T-helper 1 cell treated with Interleukin-12 subunit alpha and Interleukin-12 subunit beta and Interleukin-4 antibody, amounts not matched to agents 30 μg/mL and 1 μg/mL, for 36 hours (primary cell): ENCODE measurements around the gene REEP6.

ENCODE experiments used
- H3K27ac Mint-ChIP-seq: one replicate; pipeline ENCODE4 v1.8.0; 2021; ENCODE audit warnings: mild to moderate bottlenecking, mixed read lengths
- H3K27me3 Mint-ChIP-seq: one replicate; pipeline ENCODE4 v1.8.0; 2021; ENCODE audit warnings: low read depth, mixed read lengths
- H3K36me3 Mint-ChIP-seq: one replicate; pipeline ENCODE4 v1.8.0; 2021; ENCODE audit warnings: low read depth, mixed read lengths
- H3K4me1 Mint-ChIP-seq: one replicate; pipeline ENCODE4 v1.8.0; 2021; ENCODE audit warnings: low read depth, mixed read lengths
- H3K4me3 Mint-ChIP-seq: one replicate; pipeline ENCODE4 v1.8.0; 2021; ENCODE audit warnings: mild to moderate bottlenecking, moderate library complexity, mixed read lengths
- H3K9me3 Mint-ChIP-seq: one replicate; pipeline ENCODE4 v1.8.0; 2021; ENCODE audit warnings: mixed read lengths

REEP6 gene

DNA sequence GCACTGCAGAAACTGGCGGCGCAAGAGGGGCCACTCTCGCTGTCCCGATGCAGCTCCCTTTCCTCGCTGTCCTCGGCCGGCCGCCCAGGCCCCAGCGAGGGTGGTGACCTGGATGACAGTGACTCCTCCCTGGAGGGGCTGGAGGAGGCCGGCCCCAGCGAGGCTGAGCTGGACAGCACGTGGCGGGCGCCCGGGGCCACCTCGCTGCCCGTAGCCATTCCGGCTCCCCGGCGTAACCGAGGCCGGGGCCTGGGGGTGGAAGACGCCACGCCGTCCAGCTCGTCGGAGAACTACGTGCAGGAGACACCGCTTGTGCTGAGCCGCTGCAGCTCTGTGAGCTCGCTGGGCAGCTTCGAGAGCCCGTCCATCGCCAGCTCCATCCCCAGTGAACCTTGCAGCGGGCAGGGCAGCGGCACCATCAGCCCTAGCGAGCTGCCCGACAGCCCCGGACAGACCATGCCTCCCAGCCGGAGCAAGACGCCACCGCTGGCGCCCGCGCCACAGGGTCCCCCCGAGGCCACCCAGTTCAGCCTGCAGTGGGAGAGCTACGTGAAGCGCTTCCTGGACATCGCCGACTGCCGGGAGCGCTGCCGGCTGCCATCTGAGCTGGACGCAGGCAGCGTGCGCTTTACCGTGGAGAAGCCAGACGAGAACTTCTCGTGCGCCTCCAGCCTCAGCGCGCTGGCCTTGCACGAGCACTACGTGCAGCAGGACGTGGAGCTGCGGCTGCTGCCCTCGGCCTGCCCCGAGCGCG, 24.3 kb upstream of the REEP6 start:
- Mint-ChIP-seq H3K4me3 (no peak overlapping the region), H3K36me3 (no peaks in the 10 kb centered on the region), H3K27ac (no peak overlapping the region), H3K27me3 (peaks cover 4% of the 10 kb centered on the region), H3K4me1 (peaks cover 2% of the 10 kb centered on the region), H3K9me3 (no peaks in the 10 kb centered on the region)

DNA sequence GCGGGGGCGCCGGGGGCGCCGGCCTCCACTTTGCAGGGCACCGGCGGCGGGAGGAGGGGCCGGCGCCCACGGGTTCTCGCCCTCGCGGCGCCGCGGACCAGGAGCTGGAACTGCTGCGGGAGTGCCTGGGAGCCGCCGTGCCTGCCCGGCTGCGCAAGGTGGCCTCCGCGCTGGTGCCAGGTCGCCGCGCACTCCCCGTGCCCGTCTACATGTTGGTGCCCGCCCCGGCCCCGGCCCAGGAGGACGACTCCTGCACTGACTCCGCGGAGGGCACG, 23.8 kb upstream of the REEP6 start:
- H3K27ac Mint-ChIP-seq: no peak overlapping the region
- no peaks in the 10 kb centered on the region for H3K9me3 Mint-ChIP-seq
- peaks cover 2% of the 10 kb centered on the region for H3K4me1 Mint-ChIP-seq
- no peak overlapping the region for H3K4me3 Mint-ChIP-seq
- H3K36me3 Mint-ChIP-seq: no peaks in the 10 kb centered on the region
- H3K27me3 Mint-ChIP-seq: peaks cover 4% of the 10 kb centered on the region

DNA sequence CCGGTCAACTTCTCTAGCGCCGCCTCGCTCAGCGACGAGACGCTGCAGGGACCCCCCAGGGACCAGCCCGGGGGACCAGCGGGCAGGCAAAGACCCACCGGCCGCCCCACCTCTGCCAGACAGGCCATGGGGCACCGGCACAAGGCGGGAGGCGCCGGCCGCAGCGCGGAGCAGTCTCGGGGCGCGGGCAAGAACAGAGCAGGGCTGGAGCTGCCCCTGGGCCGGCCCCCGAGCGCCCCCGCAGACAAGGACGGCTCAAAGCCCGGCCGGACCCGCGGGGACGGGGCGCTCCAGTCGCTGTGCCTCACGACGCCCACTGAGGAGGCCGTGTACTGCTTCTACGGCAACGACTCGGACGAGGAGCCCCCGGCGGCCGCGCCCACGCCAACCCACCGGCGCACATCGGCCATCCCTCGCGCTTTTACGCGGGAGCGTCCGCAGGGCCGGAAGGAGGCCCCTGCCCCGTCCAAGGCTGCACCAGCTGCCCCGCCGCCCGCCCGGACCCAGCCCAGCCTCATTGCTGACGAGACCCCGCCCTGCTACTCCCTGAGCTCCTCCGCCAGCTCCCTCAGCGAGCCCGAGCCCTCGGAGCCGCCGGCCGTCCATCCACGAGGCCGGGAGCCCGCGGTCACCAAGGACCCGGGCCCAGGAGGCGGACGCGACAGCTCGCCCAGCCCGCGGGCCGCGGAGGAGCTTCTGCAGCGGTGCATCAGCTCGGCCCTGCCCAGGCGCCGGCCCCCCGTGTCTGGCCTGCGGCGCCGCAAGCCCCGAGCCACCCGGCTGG, 23.3 kb upstream of the REEP6 start:
- Mint-ChIP-seq H3K4me1 (peaks cover 2% of the 10 kb centered on the region), H3K4me3 (no peak overlapping the region), H3K27me3 (peaks cover 4% of the 10 kb centered on the region), H3K9me3 (no peaks in the 10 kb centered on the region), H3K36me3 (no peaks in the 10 kb centered on the region), H3K27ac (no peak overlapping the region)

DNA sequence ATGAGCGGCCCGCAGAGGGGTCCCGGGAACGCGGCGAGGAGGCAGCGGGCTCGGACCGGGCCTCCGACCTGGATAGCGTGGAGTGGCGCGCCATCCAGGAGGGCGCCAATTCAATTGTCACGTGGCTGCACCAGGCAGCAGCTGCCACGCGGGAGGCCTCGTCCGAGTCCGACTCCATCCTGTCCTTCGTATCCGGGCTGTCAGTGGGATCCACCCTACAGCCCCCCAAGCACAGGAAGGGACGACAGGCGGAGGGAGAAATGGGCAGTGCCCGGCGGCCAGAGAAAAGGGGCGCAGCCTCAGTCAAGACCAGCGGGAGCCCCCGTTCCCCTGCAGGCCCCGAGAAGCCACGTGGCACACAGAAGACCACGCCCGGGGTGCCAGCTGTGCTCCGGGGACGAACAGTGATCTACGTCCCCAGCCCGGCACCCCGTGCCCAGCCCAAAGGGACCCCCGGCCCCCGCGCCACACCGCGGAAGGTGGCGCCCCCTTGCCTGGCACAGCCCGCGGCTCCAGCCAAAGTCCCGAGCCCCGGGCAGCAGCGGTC, 22.6 kb upstream of the REEP6 start:
- Mint-ChIP-seq H3K27me3 (peaks cover 8% of the 10 kb centered on the region), H3K27ac (no peak overlapping the region)

DNA sequence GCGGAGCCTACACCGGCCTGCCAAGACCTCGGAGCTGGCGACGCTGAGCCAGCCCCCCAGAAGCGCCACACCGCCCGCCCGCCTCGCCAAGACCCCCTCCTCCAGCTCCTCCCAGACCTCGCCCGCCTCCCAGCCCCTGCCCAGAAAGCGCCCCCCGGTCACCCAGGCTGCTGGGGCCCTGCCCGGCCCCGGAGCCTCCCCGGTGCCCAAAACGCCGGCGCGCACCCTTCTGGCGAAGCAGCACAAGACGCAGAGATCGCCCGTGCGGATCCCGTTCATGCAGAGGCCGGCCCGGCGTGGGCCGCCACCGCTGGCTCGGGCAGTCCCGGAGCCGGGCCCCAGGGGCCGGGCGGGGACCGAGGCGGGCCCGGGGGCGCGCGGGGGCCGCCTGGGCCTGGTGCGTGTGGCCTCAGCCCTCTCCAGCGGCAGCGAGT, 22.1 kb upstream of the REEP6 start:
- Mint-ChIP-seq H3K9me3 (no peaks in the 10 kb centered on the region), H3K27ac (no peak overlapping the region), H3K4me1 (peaks cover 2% of the 10 kb centered on the region), H3K36me3 (peaks cover 2% of the 10 kb centered on the region), H3K27me3 (peaks cover 8% of the 10 kb centered on the region), H3K4me3 (no peak overlapping the region)

More for the DNA sequence above, 22.6 kb upstream of the REEP6 start:
- peaks cover under 1% of the 10 kb centered on the region for H3K36me3 Mint-ChIP-seq
- H3K4me1 Mint-ChIP-seq: peaks cover 2% of the 10 kb centered on the region
- no peaks in the 10 kb centered on the region for H3K9me3 Mint-ChIP-seq
- H3K4me3 Mint-ChIP-seq: no peak overlapping the region

DNA sequence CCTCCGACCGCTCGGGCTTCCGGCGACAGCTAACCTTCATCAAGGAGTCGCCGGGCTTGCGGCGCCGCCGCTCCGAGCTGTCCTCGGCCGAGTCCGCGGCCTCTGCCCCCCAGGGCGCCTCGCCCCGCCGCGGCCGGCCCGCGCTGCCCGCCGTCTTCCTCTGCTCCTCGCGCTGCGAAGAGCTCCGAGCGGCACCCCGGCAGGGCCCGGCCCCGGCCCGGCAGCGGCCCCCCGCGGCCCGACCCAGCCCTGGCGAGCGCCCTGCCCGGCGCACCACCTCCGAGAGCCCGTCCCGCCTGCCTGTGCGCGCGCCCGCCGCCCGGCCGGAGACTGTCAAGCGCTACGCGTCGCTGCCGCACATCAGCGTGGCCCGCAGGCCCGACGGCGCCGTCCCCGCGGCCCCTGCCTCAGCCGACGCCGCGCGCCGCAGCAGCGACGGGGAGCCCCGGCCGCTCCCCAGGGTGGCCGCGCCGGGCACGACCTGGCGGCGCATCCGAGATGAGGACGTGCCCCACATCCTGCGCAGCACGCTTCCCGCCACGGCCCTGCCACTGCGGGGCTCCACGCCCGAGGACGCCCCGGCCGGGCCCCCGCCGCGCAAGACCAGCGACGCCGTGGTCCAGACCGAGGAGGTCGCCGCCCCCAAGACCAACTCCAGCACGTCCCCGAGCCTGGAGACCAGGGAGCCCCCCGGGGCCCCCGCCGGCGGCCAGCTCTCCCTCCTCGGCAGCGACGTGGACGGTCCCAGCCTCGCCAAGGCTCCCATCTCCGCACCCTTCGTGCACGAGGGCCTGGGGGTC, 21.5 kb upstream of the REEP6 start:
- H3K27me3 Mint-ChIP-seq: peaks cover 8% of the 10 kb centered on the region
- peaks cover 2% of the 10 kb centered on the region for H3K4me1 Mint-ChIP-seq
- H3K4me3 Mint-ChIP-seq: peak overlapping the region; percentile 67
- H3K27ac Mint-ChIP-seq: no peak overlapping the region
- H3K9me3 Mint-ChIP-seq: no peaks in the 10 kb centered on the region
- H3K36me3 Mint-ChIP-seq: peaks cover 2% of the 10 kb centered on the region

DNA sequence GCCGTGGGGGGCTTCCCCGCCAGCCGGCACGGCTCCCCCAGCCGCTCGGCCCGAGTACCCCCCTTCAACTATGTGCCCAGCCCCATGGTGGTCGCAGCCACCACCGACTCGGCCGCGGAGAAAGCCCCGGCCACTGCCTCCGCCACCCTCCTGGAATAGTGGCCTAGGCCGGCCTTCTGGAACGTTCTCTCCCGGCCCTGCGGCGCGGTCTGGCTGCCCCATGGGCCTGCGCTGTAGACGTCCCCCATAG, 21.0 kb upstream of the REEP6 start:
- peaks cover 8% of the 10 kb centered on the region for H3K27me3 Mint-ChIP-seq
- no peak overlapping the region for H3K27ac Mint-ChIP-seq
- peaks cover 2% of the 10 kb centered on the region for H3K4me1 Mint-ChIP-seq
- H3K36me3 Mint-ChIP-seq: peaks cover 2% of the 10 kb centered on the region
- H3K9me3 Mint-ChIP-seq: no peaks in the 10 kb centered on the region
- H3K4me3 Mint-ChIP-seq: peak overlapping the region; percentile 67

DNA sequence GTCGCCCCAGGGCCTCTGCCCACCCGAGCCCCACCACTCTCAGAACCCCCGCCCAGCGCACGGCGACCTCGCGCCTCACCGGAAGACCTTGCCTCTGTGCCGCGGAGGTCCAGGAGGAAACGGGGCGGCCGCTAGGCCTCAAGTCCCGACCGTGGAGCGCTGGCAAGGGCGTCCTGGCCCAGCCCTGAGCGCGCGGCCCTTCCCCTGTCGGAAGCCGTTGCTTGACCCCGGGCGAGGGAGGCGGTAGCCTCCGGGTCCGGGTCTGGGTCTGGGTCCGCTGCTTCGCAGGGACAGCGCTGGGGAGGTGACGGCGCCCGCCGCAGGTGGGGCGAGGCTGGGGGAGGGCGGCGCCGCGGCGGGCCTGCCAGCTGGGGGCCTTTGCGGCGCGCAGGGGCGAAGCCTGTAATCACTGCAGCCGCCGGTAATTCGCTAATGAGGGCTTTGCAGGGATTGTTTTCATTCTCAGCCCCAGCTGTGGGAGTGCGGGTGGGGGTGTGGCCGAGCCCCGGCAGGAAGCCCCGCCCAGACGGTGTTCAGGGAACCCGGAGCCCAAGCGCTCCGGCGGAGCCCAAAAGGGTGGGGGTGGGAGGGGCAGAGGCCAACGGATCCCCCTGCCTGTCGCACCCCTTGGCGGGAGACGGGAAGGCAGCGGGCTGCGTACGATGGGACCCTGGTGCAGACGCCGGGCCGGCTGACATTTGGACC, 20.5 kb upstream of the REEP6 start:
- Mint-ChIP-seq H3K27me3 (peaks cover 8% of the 10 kb centered on the region), H3K27ac (no peak overlapping the region), H3K9me3 (no peaks in the 10 kb centered on the region), H3K4me1 (peaks cover 2% of the 10 kb centered on the region), H3K36me3 (peaks cover 2% of the 10 kb centered on the region), H3K4me3 (peak overlapping the region; percentile 67)

DNA sequence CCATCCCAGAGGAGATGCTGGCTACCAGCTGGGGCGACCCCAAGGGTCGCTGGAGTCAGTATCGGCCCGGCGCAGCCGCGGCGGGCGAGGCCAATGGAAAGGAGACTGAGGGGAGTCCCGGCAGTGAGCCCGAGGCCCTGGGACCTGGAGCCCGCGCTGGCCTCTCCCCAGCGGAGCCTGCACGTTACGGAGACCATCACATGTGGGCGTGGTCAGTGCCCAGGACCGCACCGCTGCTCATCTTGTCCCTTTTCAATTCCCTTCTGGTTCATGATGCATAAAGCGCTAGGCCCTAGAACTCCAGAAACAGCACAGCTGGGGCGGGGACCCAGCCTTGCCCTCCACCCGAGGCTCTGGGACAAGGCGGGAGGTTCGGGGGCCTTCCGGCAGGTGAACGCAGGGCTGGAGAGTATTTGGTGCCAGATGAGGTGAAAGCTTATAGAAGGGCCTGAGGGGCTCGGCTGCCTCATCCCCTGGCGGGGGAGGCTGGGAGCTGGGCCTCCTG, 19.9 kb upstream of the REEP6 start:
- Mint-ChIP-seq H3K36me3 (peaks cover 2% of the 10 kb centered on the region), H3K9me3 (no peaks in the 10 kb centered on the region), H3K4me1 (peaks cover 2% of the 10 kb centered on the region), H3K27ac (no peak overlapping the region), H3K4me3 (peak overlapping the region; percentile 25), H3K27me3 (peaks cover 8% of the 10 kb centered on the region)

DNA sequence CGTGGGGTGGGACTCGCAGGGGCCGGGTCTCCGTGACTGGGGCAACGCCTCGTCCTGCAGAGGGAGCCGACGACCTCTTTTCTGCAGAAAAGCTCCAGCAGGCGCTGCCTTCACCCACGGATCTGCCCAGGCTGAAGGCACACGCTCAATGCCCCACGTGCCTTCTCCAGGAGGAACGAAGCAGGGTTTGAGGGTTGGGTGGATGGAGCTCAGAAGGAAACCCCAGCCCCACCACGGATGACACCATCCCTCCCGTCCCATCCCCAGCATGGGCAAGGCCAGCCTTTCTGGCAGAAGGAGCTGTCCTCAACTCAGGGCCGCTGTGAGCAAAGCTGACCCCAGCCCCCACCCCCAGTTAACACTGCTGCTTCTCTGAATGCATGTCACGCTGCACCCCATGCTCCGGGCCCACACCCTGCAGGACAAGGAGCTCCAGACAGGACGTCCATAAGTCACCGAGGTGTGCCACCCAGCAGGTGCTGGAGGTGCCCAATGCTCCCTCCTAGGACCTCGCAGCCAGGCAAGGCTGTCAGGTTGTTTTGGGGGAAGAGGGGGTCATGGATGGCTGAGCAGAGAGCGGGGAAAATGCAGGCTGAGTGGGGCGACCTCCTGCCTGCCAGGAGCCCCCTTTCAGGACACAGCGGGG, 19.3 kb upstream of the REEP6 start:
- peaks cover 2% of the 10 kb centered on the region for H3K4me1 Mint-ChIP-seq
- H3K27me3 Mint-ChIP-seq: peaks cover 8% of the 10 kb centered on the region
- no peak overlapping the region for H3K27ac Mint-ChIP-seq
- no peak overlapping the region for H3K4me3 Mint-ChIP-seq
- peaks cover 2% of the 10 kb centered on the region for H3K36me3 Mint-ChIP-seq
- H3K9me3 Mint-ChIP-seq: no peaks in the 10 kb centered on the region

DNA sequence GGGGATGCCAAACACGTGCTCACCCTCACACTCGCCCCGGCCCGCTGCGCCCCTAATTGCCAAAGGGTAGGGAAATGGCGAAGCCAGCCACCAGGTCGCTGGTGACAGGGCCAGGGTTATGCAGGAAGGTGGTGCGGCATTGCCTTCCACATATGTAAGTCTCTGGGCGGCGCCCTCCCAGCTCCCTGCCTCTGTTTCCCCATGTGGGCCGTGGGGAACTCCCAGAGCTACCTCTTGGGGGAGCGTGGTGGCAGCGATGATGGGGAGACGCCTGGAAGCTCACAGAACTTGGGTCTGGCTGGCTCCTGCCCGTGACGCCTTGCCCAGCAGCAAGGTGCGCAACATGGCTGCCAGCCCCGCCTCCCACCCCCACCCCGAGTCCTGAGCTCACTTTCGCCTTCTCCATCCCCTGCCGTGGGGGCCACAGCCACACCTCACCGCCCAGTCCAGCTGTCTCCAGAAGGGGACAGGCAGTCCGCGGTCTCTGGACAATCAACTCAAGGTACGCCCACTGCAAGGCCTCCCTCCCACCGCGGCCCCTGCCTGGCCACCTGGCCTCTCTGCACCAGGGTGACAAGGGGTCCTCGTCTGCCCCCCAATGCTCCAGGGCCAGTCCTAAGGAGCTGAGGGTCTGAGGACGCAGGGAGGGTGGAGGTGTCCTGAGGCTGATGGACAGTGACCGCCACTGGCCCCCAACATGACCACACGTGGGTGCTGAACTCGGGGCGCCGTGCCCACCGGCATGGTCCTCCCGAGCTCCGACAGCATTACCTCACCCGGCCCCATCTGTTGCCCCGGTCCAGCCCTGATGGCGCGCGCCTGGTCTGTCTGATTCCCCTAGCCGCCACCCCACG, 18.5 kb upstream of the REEP6 start:
- Mint-ChIP-seq H3K36me3 (peaks cover 2% of the 10 kb centered on the region), H3K27me3 (peaks cover 8% of the 10 kb centered on the region), H3K4me1 (peaks cover 6% of the 10 kb centered on the region), H3K27ac (no peak overlapping the region), H3K9me3 (no peaks in the 10 kb centered on the region), H3K4me3 (no peak overlapping the region)

DNA sequence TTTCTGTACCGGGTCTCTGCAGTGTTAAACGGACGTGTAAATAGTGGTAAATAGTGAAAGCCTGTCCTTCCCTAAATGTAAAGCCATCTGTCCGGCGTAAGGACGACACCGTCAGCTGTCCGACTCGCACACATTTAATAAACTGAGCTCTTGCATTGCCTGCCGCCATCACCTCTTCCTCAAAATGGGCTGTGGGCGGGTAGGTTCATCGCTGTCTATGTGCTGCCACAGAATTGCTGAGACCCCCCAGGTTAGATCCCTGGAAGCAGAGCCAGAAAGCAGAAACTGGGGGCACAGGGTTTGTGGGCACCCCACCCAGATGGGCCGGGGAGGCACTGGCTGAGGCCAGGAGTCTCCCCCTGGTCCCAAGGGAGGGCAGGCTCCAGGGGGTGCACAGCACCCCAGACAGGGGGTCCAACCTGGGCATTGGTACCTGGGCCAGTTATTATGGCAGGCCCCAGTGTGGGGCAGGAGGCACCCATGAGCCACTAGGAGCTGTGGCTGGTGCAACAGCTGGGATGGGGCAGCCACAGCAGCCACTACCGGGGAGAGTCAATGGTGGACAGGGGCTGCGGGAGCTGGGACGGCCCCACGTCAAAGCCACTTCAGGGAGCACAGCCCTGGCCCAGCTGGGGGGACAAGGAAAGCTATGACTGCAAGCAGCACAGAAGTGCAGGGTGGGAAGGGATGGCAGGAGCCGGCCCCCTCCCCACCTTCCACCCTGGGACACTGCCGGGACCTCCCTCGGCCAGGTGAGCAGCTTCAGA, 17.7 kb upstream of the REEP6 start:
- no peak overlapping the region for H3K4me3 Mint-ChIP-seq
- H3K27ac Mint-ChIP-seq: no peak overlapping the region
- peaks cover 2% of the 10 kb centered on the region for H3K36me3 Mint-ChIP-seq

More for the DNA sequence above, 17.7 kb upstream of the REEP6 start:
- H3K27me3 Mint-ChIP-seq: peaks cover 8% of the 10 kb centered on the region
- H3K4me1 Mint-ChIP-seq: peaks cover 6% of the 10 kb centered on the region
- no peaks in the 10 kb centered on the region for H3K9me3 Mint-ChIP-seq
